OCI-LY7 (cell line): Measurements from ENCODE around the gene SERPINA3. TPM values are rescaled to one million over a fixed set of nuclear protein-coding genes. Genes with fewer than 3 reads are reported as not detected.

Experiments used
- BruUV-seq: library from RNA; stranded (reverse); fragments of 400-500 nt; replicated peaks from 2 replicates; lab custom pipeline; 2021; lab: Mats Ljungman, UMichigan
- CTCF ChIA-PET: fragments of 300-600 bp; sonication (Branson Sonifier 250); formaldehyde crosslinking; loops from one replicate; lab custom pipeline; 2022; ENCODE audit warnings: antibody characterized with exemption; ENCODE audit not compliant: unreplicated experiment; lab: Charles Lee
- POLR2A ChIA-PET: fragments of 300-600 bp; sonication (Branson Sonifier 250); formaldehyde crosslinking; loops from one replicate; lab custom pipeline; 2022; ENCODE audit warnings: antibody characterized with exemption; lab: Charles Lee
- DNase-seq: peaks from one replicate; pipeline ENCODE4 v3.0.0-alpha.2; 2015; ENCODE audit warnings: low spot score
- H2AFZ ChIP-seq: fragments of 200-600 bp; sonication (generic), shearing (Covaris generic); 2 replicates; pipeline ENCODE4 v1.6.1; 2014; ENCODE audit warnings: mild to moderate bottlenecking, antibody characterized with exemption, low read length, moderate library complexity
- H3K27ac ChIP-seq: fragments of 200-600 bp; sonication (generic); 2 replicates; pipeline ENCODE4 v1.5.1; 2014; ENCODE audit warnings: mixed run types, low read depth, mild to moderate bottlenecking, moderate library complexity, low read length, inconsistent platforms; ENCODE audit not compliant: poor library complexity, severe bottlenecking
- H3K36me3 ChIP-seq: fragments of 200-600 bp; sonication (generic); 2 replicates; pipeline ENCODE4 v1.6.1; 2014; ENCODE audit warnings: mild to moderate bottlenecking, antibody characterized with exemption, low read length, moderate library complexity, mixed read lengths; ENCODE audit not compliant: insufficient read depth
- H3K4me1 ChIP-seq: fragments of 200-600 bp; sonication (generic); 2 replicates; pipeline ENCODE4 v1.5.1; 2014; ENCODE audit warnings: mild to moderate bottlenecking, low read length; ENCODE audit not compliant: insufficient read depth, poor library complexity, severe bottlenecking
- H3K4me2 ChIP-seq: fragments of 200-600 bp; sonication (generic); 2 replicates; pipeline ENCODE4 v1.6.1; 2014; ENCODE audit warnings: mild to moderate bottlenecking, low read length
- H3K4me3 ChIP-seq: fragments of 200-600 bp; sonication (generic); 2 replicates; pipeline ENCODE4 v1.5.1; 2014; ENCODE audit warnings: mild to moderate bottlenecking, low read depth, low read length; ENCODE audit not compliant: poor library complexity, severe bottlenecking
- H3K79me2 ChIP-seq: fragments of 200-600 bp; sonication (generic); 2 replicates; pipeline ENCODE4 v1.6.1; 2016; ENCODE audit warnings: low read depth, mild to moderate bottlenecking, low read length, moderate library complexity, mixed read lengths; ENCODE audit not compliant: insufficient read depth
- H3K9me2 ChIP-seq: fragments of 200-600 bp; sonication (generic); 2 replicates; pipeline ENCODE4 v1.6.1; 2016; ENCODE audit warnings: mild to moderate bottlenecking, low read length, mixed read lengths; ENCODE audit not compliant: insufficient read depth
- H3K9me3 ChIP-seq: fragments of 200-600 bp; sonication (generic); 2 replicates; pipeline ENCODE4 v1.6.1; 2014; ENCODE audit warnings: mild to moderate bottlenecking, mixed run types, low read length, mixed read lengths
- H4K20me1 ChIP-seq: fragments of 200-600 bp; sonication (generic); 2 replicates; pipeline ENCODE4 v1.6.1; 2014; ENCODE audit warnings: mild to moderate bottlenecking, antibody characterized with exemption, low read length, moderate library complexity, mixed read lengths; ENCODE audit not compliant: insufficient read depth
- EZH2phosphoT487 ChIP-seq: fragments of 200-600 bp; sonication (generic); IDR thresholded peaks from 2 replicates; pipeline ENCODE4 v1.6.1; 2018; ENCODE audit warnings: low read depth, borderline replicate concordance, mild to moderate bottlenecking, mixed run types, antibody characterized with exemption, low read length, moderate library complexity, mixed read lengths
- intact Hi-C: fragments of 100-400 bp; cut with micrococcal nuclease; formaldehyde crosslinking; loops from one replicate; pipeline ENCODE4 v1.10.0; 2022; ENCODE audit not compliant: unreplicated experiment
- total RNA-seq, 2 experiments: library from RNA; depleted of rRNA in 1 of 2; stranded (reverse); fragments of >200 nt in 1 of 2; shearing (Covaris generic) in 1 of 2; gene quantifications; 2 replicates each; pipeline ENCODE4 v1.2.3, GENCODE V29; 2014 to 2022
- TF ChIP-seq, protein P1 (sequence below): fragments of 200-600 bp; sonication (generic); conservative IDR thresholded peaks from 2 replicates; pipeline ENCODE4 v1.5.1; 2014; ENCODE audit warnings: mild to moderate bottlenecking, antibody characterized with exemption, low read length, moderate library complexity, mixed read lengths

The SERPINA3 gene
- total RNA-seq, 2 experiments from 2014 or later, result not detected

DNA sequence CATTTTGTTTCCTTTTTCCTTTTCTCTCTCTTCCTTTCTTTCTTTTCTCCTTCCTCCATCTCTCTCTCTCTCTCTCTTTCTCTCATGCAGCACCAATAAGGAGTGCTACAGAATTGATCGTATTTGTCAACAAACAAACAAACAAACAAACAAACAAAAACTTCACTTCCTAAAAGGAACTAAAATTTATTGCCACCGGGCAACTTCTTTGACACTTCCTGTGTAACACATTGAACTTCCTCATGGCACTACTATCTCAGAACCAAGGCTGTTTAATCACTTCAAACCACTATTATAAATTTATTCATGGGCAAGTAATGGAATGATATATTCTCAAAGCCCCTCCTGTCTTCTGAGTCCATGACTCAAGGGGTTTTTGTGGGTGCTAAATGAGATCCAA lies 51.3 kb downstream of the SERPINA3 start:
- no peaks in the 10 kb centered on the region for H3K9me2 ChIP-seq
- no peak overlapping the region for H3K27ac ChIP-seq
- ChIA-PET POLR2A (no interaction called here), CTCF (no interaction called here)
- H3K4me2 ChIP-seq, result no peak overlapping the region
- TF ChIP-seq EZH2phosphoT487, result no peak
- TF ChIP-seq, protein P1, sequence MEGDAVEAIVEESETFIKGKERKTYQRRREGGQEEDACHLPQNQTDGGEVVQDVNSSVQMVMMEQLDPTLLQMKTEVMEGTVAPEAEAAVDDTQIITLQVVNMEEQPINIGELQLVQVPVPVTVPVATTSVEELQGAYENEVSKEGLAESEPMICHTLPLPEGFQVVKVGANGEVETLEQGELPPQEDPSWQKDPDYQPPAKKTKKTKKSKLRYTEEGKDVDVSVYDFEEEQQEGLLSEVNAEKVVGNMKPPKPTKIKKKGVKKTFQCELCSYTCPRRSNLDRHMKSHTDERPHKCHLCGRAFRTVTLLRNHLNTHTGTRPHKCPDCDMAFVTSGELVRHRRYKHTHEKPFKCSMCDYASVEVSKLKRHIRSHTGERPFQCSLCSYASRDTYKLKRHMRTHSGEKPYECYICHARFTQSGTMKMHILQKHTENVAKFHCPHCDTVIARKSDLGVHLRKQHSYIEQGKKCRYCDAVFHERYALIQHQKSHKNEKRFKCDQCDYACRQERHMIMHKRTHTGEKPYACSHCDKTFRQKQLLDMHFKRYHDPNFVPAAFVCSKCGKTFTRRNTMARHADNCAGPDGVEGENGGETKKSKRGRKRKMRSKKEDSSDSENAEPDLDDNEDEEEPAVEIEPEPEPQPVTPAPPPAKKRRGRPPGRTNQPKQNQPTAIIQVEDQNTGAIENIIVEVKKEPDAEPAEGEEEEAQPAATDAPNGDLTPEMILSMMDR, result no peak
- no peak overlapping the region for H2AFZ ChIP-seq
- no peaks in the 10 kb centered on the region for H4K20me1 ChIP-seq
- H3K4me3 ChIP-seq, result no peak overlapping the region
- no peak for DNase-seq
- H3K4me1 ChIP-seq, result no peaks in the 10 kb centered on the region
- BruUV-seq, result no TSS peak
- no peaks in the 10 kb centered on the region for H3K36me3 ChIP-seq
- H3K9me3 ChIP-seq, result no peaks in the 10 kb centered on the region
- intact Hi-C loops, result no loop called here
- H3K79me2 ChIP-seq, result no peaks in the 10 kb centered on the region

DNA sequence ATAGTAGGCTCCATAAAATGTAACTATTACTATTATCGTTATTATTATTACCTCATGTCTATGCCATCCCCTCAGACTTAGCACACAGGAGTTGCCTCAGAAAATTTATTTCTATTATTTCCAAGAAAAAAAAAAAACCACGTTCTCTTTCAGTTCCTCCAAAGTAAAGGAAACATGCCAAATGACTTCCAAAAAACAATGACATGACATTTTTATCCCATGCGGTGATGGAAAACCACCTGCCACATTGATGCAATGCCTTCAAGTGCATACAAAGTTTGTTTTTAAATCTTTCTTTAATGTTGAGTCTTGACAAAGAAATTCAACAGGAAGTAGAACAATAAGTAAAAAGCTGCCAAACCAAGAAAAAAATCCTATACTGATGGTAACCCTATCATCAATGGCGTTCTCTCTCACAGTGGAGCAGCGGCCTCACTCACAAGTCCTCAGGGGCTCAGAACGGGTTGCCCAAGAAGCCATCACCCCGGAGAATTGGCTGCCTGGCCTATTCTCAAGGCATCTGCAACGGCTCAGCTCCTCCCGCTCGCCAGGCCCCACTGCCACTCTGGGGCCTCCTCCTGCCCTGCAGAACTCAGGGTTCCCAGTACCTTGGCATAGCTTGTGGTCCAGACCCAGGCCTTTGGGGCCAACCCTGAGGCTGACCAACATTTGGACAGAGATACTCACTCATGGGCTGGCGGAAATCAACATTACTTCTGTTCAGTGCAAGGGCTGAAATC lies 51.9 kb downstream of the SERPINA3 start:
- Histone ChIP-seq H2AFZ (no peak overlapping the region), H3K79me2 (no peaks in the 10 kb centered on the region), H3K9me3 (no peaks in the 10 kb centered on the region), H3K4me3 (no peak overlapping the region), H3K4me2 (no peak overlapping the region), H3K36me3 (no peaks in the 10 kb centered on the region), H4K20me1 (no peaks in the 10 kb centered on the region), H3K4me1 (no peaks in the 10 kb centered on the region), H3K9me2 (no peaks in the 10 kb centered on the region), H3K27ac (no peak overlapping the region)
- BruUV-seq, result no TSS peak
- POLR2A ChIA-PET, result no interaction called here
- DNase-seq, result no peak
- intact Hi-C loops, result no loop called here
- CTCF ChIA-PET, result no interaction called here
- TF ChIP-seq, protein P1, result no peak
- TF ChIP-seq EZH2phosphoT487, result no peak

- ChIA-PET POLR2A (no interaction called here), CTCF (no interaction called here)
- Histone ChIP-seq H3K9me2 (no peaks in the 10 kb centered on the region), H2AFZ (no peak overlapping the region), H3K9me3 (no peaks in the 10 kb centered on the region), H3K79me2 (no peaks in the 10 kb centered on the region), H3K27ac (no peak overlapping the region), H3K4me3 (no peak overlapping the region), H3K36me3 (no peaks in the 10 kb centered on the region), H3K4me1 (no peaks in the 10 kb centered on the region), H4K20me1 (no peaks in the 10 kb centered on the region), H3K4me2 (no peak overlapping the region)
- no TSS peak for BruUV-seq
- intact Hi-C loops, result no loop called here
- TF ChIP-seq, protein P1, result no peak
- no peak for TF ChIP-seq EZH2phosphoT487
- no peak for DNase-seq
Measured at GRCh38 chr14:94665121-94665520, 52.9 kb downstream of the SERPINA3 start.
